ENCODE data around the gene DARS1.

DARS1 gene

DNA sequence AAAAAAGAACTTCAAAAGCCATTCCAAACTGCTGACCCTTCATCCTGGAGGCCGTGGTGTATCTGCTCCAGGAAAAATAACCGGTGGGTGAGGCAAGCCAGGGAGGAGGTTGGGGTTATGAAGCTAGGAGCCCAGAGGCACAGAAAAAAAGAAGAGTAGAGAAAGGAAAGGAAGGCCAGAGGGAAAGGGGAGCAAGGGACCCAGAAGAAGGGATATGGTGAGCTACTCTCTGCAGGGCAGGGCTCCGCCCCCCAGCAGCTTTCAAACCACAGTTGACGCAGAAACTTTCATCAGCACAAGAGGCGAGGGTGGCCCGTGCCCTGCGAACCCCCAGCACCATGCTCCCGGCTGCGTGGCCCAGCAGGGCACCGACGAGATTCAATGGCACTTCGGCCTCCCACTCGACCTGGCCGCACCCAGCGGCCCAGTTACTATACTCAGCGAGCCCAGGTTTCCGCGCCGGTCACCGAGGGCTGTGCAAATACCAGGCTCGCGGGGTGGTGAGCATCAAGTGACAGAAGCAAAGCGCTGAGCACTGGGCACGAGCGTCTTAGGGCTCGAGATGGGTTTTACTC is 109.8 kb downstream of the DARS1 start:
- TF ChIP-seq CTCF (IDR thresholded peaks at IDR 0.05; ENCODE audit: borderline replicate concordance, extremely low read depth, low read length, poor library complexity, severe bottlenecking), result peak; percentile 6
- TF ChIP-seq EZH2 (IDR thresholded peaks at IDR 0.05; ENCODE audit: borderline replicate concordance, low read depth, low read length, severe bottlenecking), result no peak
- peaks cover 56% of the 10 kb centered on the region for H3K4me1 ChIP-seq (ENCODE audit: insufficient read depth, low read length)
- H3K4me3 ChIP-seq (ENCODE audit: low read depth in 1 of 2, low read length in 2 of 2), result peak overlapping the region; percentile 83 to 91
- H3K79me2 ChIP-seq (ENCODE audit: insufficient read depth, low read length), result peaks cover 61% of the 10 kb centered on the region
- H3K36me3 ChIP-seq (ENCODE audit: insufficient read depth, low read length), result peaks cover 54% of the 10 kb centered on the region
- peak overlapping the region; percentile 85 for H3K4me2 ChIP-seq (ENCODE audit: insufficient read depth, low read length)
- H3K9ac ChIP-seq (ENCODE audit: low read depth, low read length), result peak overlapping the region; percentile 96
- ATAC-seq (ENCODE audit: insufficient read depth, low read depth) (peak; percentile 84), DNase-seq (peak; percentile 86)
- peak overlapping the region; percentile 97 for H3K27ac ChIP-seq (ENCODE audit: low read length)
- H4K20me1 ChIP-seq (ENCODE audit: insufficient read depth, low read length), result peaks cover 49% of the 10 kb centered on the region
- peak overlapping the region; percentile 78 for H2AFZ ChIP-seq (ENCODE audit: low read depth, low read length)
- H3K9me3 ChIP-seq (ENCODE audit: insufficient read depth, low read length, severe bottlenecking), result no peaks in the 10 kb centered on the region
- H3K27me3 ChIP-seq (ENCODE audit: insufficient read depth, low read length, poor library complexity), result no peaks in the 10 kb centered on the region

- Histone ChIP-seq H3K4me2 (ENCODE audit: insufficient read depth, low read length) (peak overlapping the region; percentile 85), H3K79me2 (ENCODE audit: insufficient read depth, low read length) (peaks cover 69% of the 10 kb centered on the region), H2AFZ (ENCODE audit: low read depth, low read length) (no peak overlapping the region), H3K4me1 (ENCODE audit: insufficient read depth, low read length) (peaks cover 63% of the 10 kb centered on the region), H4K20me1 (ENCODE audit: insufficient read depth, low read length) (peaks cover 55% of the 10 kb centered on the region), H3K9me3 (ENCODE audit: insufficient read depth, low read length, severe bottlenecking) (no peaks in the 10 kb centered on the region), H3K27ac (ENCODE audit: low read length) (peak overlapping the region; percentile 97), H3K27me3 (ENCODE audit: insufficient read depth, low read length, poor library complexity) (no peaks in the 10 kb centered on the region), H3K4me3 (ENCODE audit: low read depth in 1 of 2, low read length in 2 of 2) (peak overlapping the region; percentile 83 to 91), H3K36me3 (ENCODE audit: insufficient read depth, low read length) (peaks cover 61% of the 10 kb centered on the region), H3K9ac (ENCODE audit: low read depth, low read length) (peak overlapping the region; percentile 96)
- no peak for TF ChIP-seq CTCF (IDR thresholded peaks at IDR 0.05; ENCODE audit: borderline replicate concordance, extremely low read depth, low read length, poor library complexity, severe bottlenecking)
- TF ChIP-seq EZH2 (IDR thresholded peaks at IDR 0.05; ENCODE audit: borderline replicate concordance, low read depth, low read length, severe bottlenecking), result no peak
- ATAC-seq (ENCODE audit: insufficient read depth, low read depth) (no peak), DNase-seq (no peak)
Measured at GRCh38 chr2:135874777-135875365, 110.6 kb downstream of the DARS1 start.

DNA sequence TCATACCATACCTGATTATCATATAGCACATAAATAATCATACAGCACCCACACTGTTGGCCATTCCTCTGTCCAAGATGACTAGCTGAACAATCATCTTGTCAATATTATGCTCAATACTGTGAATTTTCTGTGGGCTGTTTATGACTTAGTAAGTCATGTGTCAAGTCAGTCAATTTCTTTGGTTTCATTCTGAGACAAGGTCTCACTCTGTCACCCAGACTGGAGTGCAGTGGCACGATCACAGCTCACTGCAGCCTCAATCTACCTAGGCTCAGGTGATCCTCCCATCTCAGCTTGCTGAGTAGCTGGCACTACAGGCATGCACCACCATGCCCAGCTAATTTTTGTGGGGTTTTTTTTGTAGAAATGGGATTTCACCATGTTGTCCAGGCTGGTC is 114.9 kb downstream of the DARS1 start:
- Histone ChIP-seq H3K4me1 (ENCODE audit: insufficient read depth, low read length) (peaks cover 72% of the 10 kb centered on the region), H3K79me2 (ENCODE audit: insufficient read depth, low read length) (peaks cover 97% of the 10 kb centered on the region), H3K27me3 (ENCODE audit: insufficient read depth, low read length, poor library complexity) (no peaks in the 10 kb centered on the region), H3K27ac (ENCODE audit: low read length) (no peak overlapping the region), H3K9ac (ENCODE audit: low read depth, low read length) (no peak overlapping the region), H3K4me2 (ENCODE audit: insufficient read depth, low read length) (peak overlapping the region; percentile 33; the same call in 1 of the 2 replicates), H2AFZ (ENCODE audit: low read depth, low read length) (no peak overlapping the region), H3K4me3 (ENCODE audit: low read depth in 1 of 2, low read length in 2 of 2) (no peak overlapping the region), H4K20me1 (ENCODE audit: insufficient read depth, low read length) (peaks cover 73% of the 10 kb centered on the region), H3K9me3 (ENCODE audit: insufficient read depth, low read length, severe bottlenecking) (no peaks in the 10 kb centered on the region), H3K36me3 (ENCODE audit: insufficient read depth, low read length) (peaks cover 100% of the 10 kb centered on the region)
- no peak for DNase-seq
- no peak for TF ChIP-seq CTCF (IDR thresholded peaks at IDR 0.05; ENCODE audit: borderline replicate concordance, extremely low read depth, low read length, poor library complexity, severe bottlenecking)
- ATAC-seq (ENCODE audit: insufficient read depth, low read depth), result no peak

All from DND-41 (cell line).